Naive thymus-derived CD8-positive, alpha-beta T cell (primary cell): Measurements from ENCODE around the gene CAV1. TPM values are rescaled to one million over a fixed set of nuclear protein-coding genes. Genes with fewer than 3 reads are reported as not detected.

Source experiments
- ATAC-seq, 2 donors: fragments of 150-1000 bp; cut with Tn5 transposase in 1 of 2; sonication (Bioruptor Pico), chemical (Tn5 transposase) in 1 of 2; 1 replicate in 1 of 2; 2 replicates in 1 of 2; pipeline ENCODE4 v1.10.0; 2021; ENCODE audit warnings: mild to moderate bottlenecking in 2 of 2, moderate library complexity in 2 of 2
- POLR2A ChIA-PET: fragments of 350-600 bp; sonication (Branson Sonifier 250); formaldehyde crosslinking; loops from one replicate; lab custom pipeline; 2021; ENCODE audit warnings: antibody characterized with exemption; lab: Charles Lee
- DNase-seq, 10 donors: peaks; one replicate each; pipeline versions ENCODE4 v3.0.0 to v3.0.0-alpha.2; 2020 to 2022
- H3K27ac Mint-ChIP-seq, 10 donors: one replicate each; pipeline ENCODE4 v1.8.0; 2020 to 2022; ENCODE audit warnings: mild to moderate bottlenecking in 10 of 10, mixed read lengths in 10 of 10, moderate library complexity in 4 of 10, inconsistent platforms in 1 of 10
- H3K27me3 Mint-ChIP-seq, 5 donors: one replicate each; pipeline ENCODE4 v1.8.0; 2021 to 2022; ENCODE audit warnings: mixed read lengths in 5 of 5
- H3K36me3 Mint-ChIP-seq, 3 donors: one replicate each; pipeline ENCODE4 v1.8.0; 2020 to 2022; ENCODE audit warnings: mixed read lengths in 3 of 3, mild to moderate bottlenecking in 2 of 3, inconsistent platforms in 1 of 3
- H3K4me1 Mint-ChIP-seq, 4 donors: one replicate each; pipeline ENCODE4 v1.8.0; 2021 to 2022; ENCODE audit warnings: mixed read lengths in 4 of 4
- H3K4me3 Mint-ChIP-seq, 10 donors: one replicate each; pipeline ENCODE4 v1.8.0; 2020 to 2022; ENCODE audit warnings: mild to moderate bottlenecking in 10 of 10, mixed read lengths in 10 of 10, moderate library complexity in 6 of 10, inconsistent platforms in 1 of 10
- H3K9me3 Mint-ChIP-seq, 9 donors: one replicate each; pipeline ENCODE4 v1.8.0; 2020 to 2022; ENCODE audit warnings: mixed read lengths in 9 of 9, mild to moderate bottlenecking in 3 of 9, inconsistent platforms in 1 of 9, moderate library complexity in 1 of 9
- polyA plus RNA-seq, 3 donors: library from polyadenylated mRNA; unstranded; fragments of 300-500 nt; fragmentation: Illumina TruSeq; gene quantifications; one replicate each; pipeline ENCODE4 v1.2.3, GENCODE V29; 2021
- total RNA-seq, 8 experiments: library from RNA in 2 of 8; stranded (reverse) in 2 of 8; gene quantifications; one replicate each; pipeline ENCODE4 v1.2.3 and lab custom pipeline; 2021 to 2026

Gene CAV1
- total and polyA plus RNA-seq, 5 experiments from 2014 or later = not detected

- peaks cover 0 to 3% (median 0%) of the 10 kb centered on the region in 9 donors for H3K9me3 Mint-ChIP-seq
- no peak for DNase-seq
- no peak for ATAC-seq
Measured at GRCh38 chr7:116496653-116497052, 28.2 kb upstream of the CAV1 start.

GRCh38 chr7:116497708-116498107, 27.1 kb upstream of the CAV1 start:
- Mint-ChIP-seq H3K27me3 (peaks cover 28 to 49% (median 32%) of the 10 kb centered on the region in 5 donors), H3K9me3 (peaks cover 0 to 3% (median 0%) of the 10 kb centered on the region in 9 donors), H3K27ac (no peak overlapping the region), H3K4me3 (peak overlapping the region in 2 of 10 donors; percentile 30 to 33), H3K36me3 (peaks cover 0 to 4% (median 0%) of the 10 kb centered on the region in 3 donors), H3K4me1 (peaks cover 8 to 12% (median 12%) of the 10 kb centered on the region in 4 donors)
- POLR2A ChIA-PET = no interaction called here
- ATAC-seq (no peak), DNase-seq (no peak)

More at GRCh38 chr7:116496653-116497052, 28.2 kb upstream of the CAV1 start:
- peak overlapping the region in 1 of 10 donors; percentile 27 for H3K4me3 Mint-ChIP-seq
- POLR2A ChIA-PET = no interaction called here
- H3K4me1 Mint-ChIP-seq = peaks cover 8 to 12% (median 12%) of the 10 kb centered on the region in 4 donors
- H3K27ac Mint-ChIP-seq = no peak overlapping the region
- H3K36me3 Mint-ChIP-seq = peaks cover 0 to 4% (median 0%) of the 10 kb centered on the region in 3 donors
- H3K27me3 Mint-ChIP-seq = peaks cover 29 to 55% (median 30%) of the 10 kb centered on the region in 5 donors

GRCh38 chr7:116499168-116500077, 25.4 kb upstream of the CAV1 start, which contains the start of gene CAV2:
CAV2 (plus strand) TSS chr7:116499738; CDS start chr7:116499782, 44 bp downstream.
- H3K27me3 Mint-ChIP-seq = peaks cover 30 to 59% (median 39%) of the 10 kb centered on the region in 5 donors

GRCh38 chr7:116500078-116500853, 24.6 kb upstream of the CAV1 start:
- POLR2A ChIA-PET = no interaction called here
- H3K4me1 Mint-ChIP-seq = peaks cover 8 to 12% (median 12%) of the 10 kb centered on the region in 4 donors
- peaks cover 31 to 67% (median 39%) of the 10 kb centered on the region in 5 donors for H3K27me3 Mint-ChIP-seq
- peaks cover 0 to 4% (median 0%) of the 10 kb centered on the region in 3 donors for H3K36me3 Mint-ChIP-seq
- ATAC-seq (peak; percentile 61 to 74), DNase-seq (peak in 2 of 10 donors; percentile 7 to 26)
- H3K9me3 Mint-ChIP-seq = peaks cover 0 to 4% (median 0%) of the 10 kb centered on the region in 9 donors
- no peak overlapping the region for H3K27ac Mint-ChIP-seq
- H3K4me3 Mint-ChIP-seq = peak overlapping the region; percentile 56 to 78 (median 73)

More at GRCh38 chr7:116499168-116500077, 25.4 kb upstream of the CAV1 start, which contains the start of gene CAV2:
- ATAC-seq (peak; percentile 24 to 47), DNase-seq (peak in 3 of 10 donors; percentile 1 to 9 (median 7))
- H3K27ac Mint-ChIP-seq = no peak within 1 kb of the TSS
- H3K4me3 Mint-ChIP-seq = peak within 1 kb of the TSS; percentile 56 to 78 (median 73)
- POLR2A ChIA-PET = no interaction called here
- peaks cover 0 to 3% (median 0%) of the 10 kb centered on the region in 9 donors for H3K9me3 Mint-ChIP-seq
- H3K36me3 Mint-ChIP-seq = peaks cover 0 to 4% (median 0%) of the 10 kb centered on the region in 3 donors
- H3K4me1 Mint-ChIP-seq = peaks cover 8 to 12% (median 12%) of the 10 kb centered on the region in 4 donors

- no peak for ATAC-seq
- no peak for DNase-seq
- Mint-ChIP-seq H3K27me3 (peaks cover 34 to 74% (median 40%) of the 10 kb centered on the region in 5 donors), H3K36me3 (peaks cover 0 to 4% (median 0%) of the 10 kb centered on the region in 3 donors), H3K4me1 (peaks cover 8 to 12% (median 12%) of the 10 kb centered on the region in 4 donors), H3K27ac (no peak overlapping the region), H3K4me3 (peak overlapping the region in 1 of 10 donors; percentile 43), H3K9me3 (peaks cover 0 to 5% (median 0%) of the 10 kb centered on the region in 9 donors)
- POLR2A ChIA-PET = no interaction called here
Measured at GRCh38 chr7:116501425-116502167, 23.2 kb upstream of the CAV1 start.

GRCh38 chr7:116502201-116503096, 22.4 kb upstream of the CAV1 start:
- ATAC-seq = no peak

GRCh38 chr7:116503835-116504234, 21.0 kb upstream of the CAV1 start:
- Mint-ChIP-seq H3K9me3 (peaks cover 0 to 5% (median 0%) of the 10 kb centered on the region in 9 donors), H3K27ac (no peak overlapping the region), H3K4me3 (no peak overlapping the region), H3K4me1 (peaks cover 8 to 12% (median 10%) of the 10 kb centered on the region in 4 donors), H3K36me3 (peaks cover 0 to 4% (median 0%) of the 10 kb centered on the region in 3 donors), H3K27me3 (peaks cover 25 to 52% (median 30%) of the 10 kb centered on the region in 5 donors)
- no peak for ATAC-seq
- POLR2A ChIA-PET = no interaction called here
- DNase-seq = no peak

More at GRCh38 chr7:116502201-116503096, 22.4 kb upstream of the CAV1 start:
- DNase-seq = no peak
- H3K9me3 Mint-ChIP-seq = peaks cover 0 to 5% (median 0%) of the 10 kb centered on the region in 9 donors
- no peak overlapping the region for H3K27ac Mint-ChIP-seq
- no peak overlapping the region for H3K4me3 Mint-ChIP-seq
- peaks cover 8 to 12% (median 12%) of the 10 kb centered on the region in 4 donors for H3K4me1 Mint-ChIP-seq
- POLR2A ChIA-PET = no interaction called here
- H3K36me3 Mint-ChIP-seq = peaks cover 0 to 4% (median 0%) of the 10 kb centered on the region in 3 donors
- H3K27me3 Mint-ChIP-seq = peaks cover 33 to 65% (median 40%) of the 10 kb centered on the region in 5 donors

GRCh38 chr7:116505278-116505677, 19.6 kb upstream of the CAV1 start:
- POLR2A ChIA-PET = no interaction called here
- peaks cover 5 to 7% (median 6%) of the 10 kb centered on the region in 4 donors for H3K4me1 Mint-ChIP-seq
- peaks cover 23 to 53% (median 31%) of the 10 kb centered on the region in 5 donors for H3K27me3 Mint-ChIP-seq
- peaks cover 0 to 5% (median 0%) of the 10 kb centered on the region in 9 donors for H3K9me3 Mint-ChIP-seq
- H3K4me3 Mint-ChIP-seq = no peak overlapping the region
- H3K27ac Mint-ChIP-seq = no peak overlapping the region
- H3K36me3 Mint-ChIP-seq = peaks cover 0 to 2% (median 0%) of the 10 kb centered on the region in 3 donors
- ATAC-seq (no peak), DNase-seq (no peak)

- DNase-seq (no peak), ATAC-seq (no peak)
- H3K27ac Mint-ChIP-seq = no peak overlapping the region
- POLR2A ChIA-PET = no interaction called here
- H3K27me3 Mint-ChIP-seq = peaks cover 18 to 52% (median 26%) of the 10 kb centered on the region in 5 donors
- H3K4me3 Mint-ChIP-seq = no peak overlapping the region
- H3K9me3 Mint-ChIP-seq = peaks cover 0 to 5% (median 0%) of the 10 kb centered on the region in 9 donors
- H3K36me3 Mint-ChIP-seq = no peaks in the 10 kb centered on the region
- H3K4me1 Mint-ChIP-seq = peaks cover 0 to 2% (median under 1%) of the 10 kb centered on the region in 4 donors
Measured at GRCh38 chr7:116505823-116506222, 19.0 kb upstream of the CAV1 start.

GRCh38 chr7:116509982-116510579, 14.8 kb upstream of the CAV1 start:
- no peaks in the 10 kb centered on the region for H3K36me3 Mint-ChIP-seq
- H3K9me3 Mint-ChIP-seq = peaks cover 0 to 3% (median 0%) of the 10 kb centered on the region in 9 donors
- ATAC-seq (no peak), DNase-seq (no peak)
- H3K4me1 Mint-ChIP-seq = peaks cover 2 to 17% (median 11%) of the 10 kb centered on the region in 4 donors
- peaks cover 12 to 58% (median 20%) of the 10 kb centered on the region in 5 donors for H3K27me3 Mint-ChIP-seq
- no peak overlapping the region for H3K27ac Mint-ChIP-seq
- no peak overlapping the region for H3K4me3 Mint-ChIP-seq
- POLR2A ChIA-PET = no interaction called here
